ENCODE results near the gene MUC5AC. TPM values are rescaled to one million over a fixed set of nuclear protein-coding genes. Genes with fewer than 3 reads are reported as not detected.

The MUC5AC gene
- total RNA-seq, 1 experiment from 2014 or later: under 0.01 TPM

DNA sequence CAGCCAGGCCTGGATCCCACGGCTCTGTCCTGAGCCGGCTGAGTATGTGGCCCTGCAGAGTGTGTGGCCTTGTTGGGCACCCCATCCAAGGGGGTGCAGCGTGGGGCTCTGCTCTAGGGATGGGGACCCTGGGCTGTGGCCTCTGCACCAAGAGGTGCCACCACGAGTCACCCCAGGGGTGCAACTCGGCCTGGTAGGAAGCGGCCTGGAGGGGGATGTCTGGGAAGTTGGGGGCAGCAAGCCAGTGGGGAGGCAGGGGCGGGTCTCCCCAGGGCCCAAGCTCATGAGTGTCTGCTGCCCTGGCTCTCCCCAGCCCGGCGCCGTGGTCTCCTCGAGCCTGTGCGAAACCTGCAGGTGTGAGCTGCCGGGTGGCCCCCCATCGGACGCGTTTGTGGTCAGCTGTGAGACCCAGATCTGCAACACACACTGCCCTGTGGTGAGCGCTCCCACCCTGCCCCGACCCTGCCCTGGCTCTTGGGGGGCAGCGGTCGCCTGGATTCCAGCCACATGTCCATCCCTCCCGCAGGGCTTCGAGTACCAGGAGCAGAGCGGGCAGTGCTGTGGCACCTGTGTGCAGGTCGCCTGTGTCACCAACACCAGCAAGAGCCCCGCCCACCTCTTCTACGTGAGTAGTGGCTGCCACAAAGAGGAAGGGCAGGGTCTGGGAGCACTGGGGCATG, 40.9 kb downstream of the MUC5AC start:
- H3K27ac Mint-ChIP-seq: no peak overlapping the region
- H3K36me3 Mint-ChIP-seq: no peaks in the 10 kb centered on the region
- no peak for ATAC-seq
- ChIA-PET CTCF (no interaction called here), POLR2A (no interaction called here)
- no peaks in the 10 kb centered on the region for H3K4me1 Mint-ChIP-seq
- peak; percentile 10 for DNase-seq (ENCODE audit: low spot score)
- no peak overlapping the region for H3K4me3 Mint-ChIP-seq
- TF ChIP-seq, protein P1, sequence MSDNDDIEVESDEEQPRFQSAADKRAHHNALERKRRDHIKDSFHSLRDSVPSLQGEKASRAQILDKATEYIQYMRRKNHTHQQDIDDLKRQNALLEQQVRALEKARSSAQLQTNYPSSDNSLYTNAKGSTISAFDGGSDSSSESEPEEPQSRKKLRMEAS (CRISPR knock-in tag; IDR thresholded peaks at IDR 0.05): no peak
- TF ChIP-seq ZNF263 (CRISPR knock-in tag; IDR thresholded peaks at IDR 0.05; ENCODE audit: low read depth) (no peak), EMX1 (CRISPR knock-in tag; IDR thresholded peaks at IDR 0.05) (no peak), ZNF219 (CRISPR knock-in tag; IDR thresholded peaks at IDR 0.05; ENCODE audit: borderline replicate concordance) (no peak), ATF6 (CRISPR knock-in tag; IDR thresholded peaks at IDR 0.05) (no peak), ZNF425 (CRISPR knock-in tag; conservative IDR thresholded peaks at IDR 0.05) (no peak), TEAD4 (CRISPR knock-in tag; IDR thresholded peaks at IDR 0.05) (no peak), ZNF138 (CRISPR knock-in tag; conservative IDR thresholded peaks at IDR 0.05) (no peak), NFYB (CRISPR knock-in tag; conservative IDR thresholded peaks at IDR 0.05; ENCODE audit: low read depth) (no peak), MXD4 (CRISPR knock-in tag; IDR thresholded peaks at IDR 0.05; ENCODE audit: borderline replicate concordance) (no peak), NR1H2 (CRISPR knock-in tag; IDR thresholded peaks at IDR 0.05) (no peak), JUN (CRISPR knock-in tag; IDR thresholded peaks at IDR 0.05) (no peak), SMAD3 (CRISPR knock-in tag; IDR thresholded peaks at IDR 0.05; ENCODE audit: borderline replicate concordance) (no peak), RORB (CRISPR knock-in tag; IDR thresholded peaks at IDR 0.05) (no peak), SOX15 (CRISPR knock-in tag; IDR thresholded peaks at IDR 0.05) (no peak), ZNF416 (CRISPR knock-in tag; IDR thresholded peaks at IDR 0.05) (no peak), TEAD1 (CRISPR knock-in tag; IDR thresholded peaks at IDR 0.05) (no peak)
- TF ChIP-seq, protein P2, sequence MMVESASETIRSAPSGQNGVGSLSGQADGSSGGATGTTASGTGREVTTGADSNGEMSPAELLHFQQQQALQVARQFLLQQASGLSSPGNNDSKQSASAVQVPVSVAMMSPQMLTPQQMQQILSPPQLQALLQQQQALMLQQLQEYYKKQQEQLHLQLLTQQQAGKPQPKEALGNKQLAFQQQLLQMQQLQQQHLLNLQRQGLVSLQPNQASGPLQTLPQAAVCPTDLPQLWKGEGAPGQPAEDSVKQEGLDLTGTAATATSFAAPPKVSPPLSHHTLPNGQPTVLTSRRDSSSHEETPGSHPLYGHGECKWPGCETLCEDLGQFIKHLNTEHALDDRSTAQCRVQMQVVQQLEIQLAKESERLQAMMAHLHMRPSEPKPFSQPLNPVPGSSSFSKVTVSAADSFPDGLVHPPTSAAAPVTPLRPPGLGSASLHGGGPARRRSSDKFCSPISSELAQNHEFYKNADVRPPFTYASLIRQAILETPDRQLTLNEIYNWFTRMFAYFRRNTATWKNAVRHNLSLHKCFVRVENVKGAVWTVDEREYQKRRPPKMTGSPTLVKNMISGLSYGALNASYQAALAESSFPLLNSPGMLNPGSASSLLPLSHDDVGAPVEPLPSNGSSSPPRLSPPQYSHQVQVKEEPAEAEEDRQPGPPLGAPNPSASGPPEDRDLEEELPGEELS (CRISPR knock-in tag; IDR thresholded peaks at IDR 0.05): no peak
- TF ChIP-seq, protein P3, sequence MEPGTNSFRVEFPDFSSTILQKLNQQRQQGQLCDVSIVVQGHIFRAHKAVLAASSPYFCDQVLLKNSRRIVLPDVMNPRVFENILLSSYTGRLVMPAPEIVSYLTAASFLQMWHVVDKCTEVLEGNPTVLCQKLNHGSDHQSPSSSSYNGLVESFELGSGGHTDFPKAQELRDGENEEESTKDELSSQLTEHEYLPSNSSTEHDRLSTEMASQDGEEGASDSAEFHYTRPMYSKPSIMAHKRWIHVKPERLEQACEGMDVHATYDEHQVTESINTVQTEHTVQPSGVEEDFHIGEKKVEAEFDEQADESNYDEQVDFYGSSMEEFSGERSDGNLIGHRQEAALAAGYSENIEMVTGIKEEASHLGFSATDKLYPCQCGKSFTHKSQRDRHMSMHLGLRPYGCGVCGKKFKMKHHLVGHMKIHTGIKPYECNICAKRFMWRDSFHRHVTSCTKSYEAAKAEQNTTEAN (CRISPR knock-in tag; IDR thresholded peaks at IDR 0.05): no peak
- TF ChIP-seq, protein P4, sequence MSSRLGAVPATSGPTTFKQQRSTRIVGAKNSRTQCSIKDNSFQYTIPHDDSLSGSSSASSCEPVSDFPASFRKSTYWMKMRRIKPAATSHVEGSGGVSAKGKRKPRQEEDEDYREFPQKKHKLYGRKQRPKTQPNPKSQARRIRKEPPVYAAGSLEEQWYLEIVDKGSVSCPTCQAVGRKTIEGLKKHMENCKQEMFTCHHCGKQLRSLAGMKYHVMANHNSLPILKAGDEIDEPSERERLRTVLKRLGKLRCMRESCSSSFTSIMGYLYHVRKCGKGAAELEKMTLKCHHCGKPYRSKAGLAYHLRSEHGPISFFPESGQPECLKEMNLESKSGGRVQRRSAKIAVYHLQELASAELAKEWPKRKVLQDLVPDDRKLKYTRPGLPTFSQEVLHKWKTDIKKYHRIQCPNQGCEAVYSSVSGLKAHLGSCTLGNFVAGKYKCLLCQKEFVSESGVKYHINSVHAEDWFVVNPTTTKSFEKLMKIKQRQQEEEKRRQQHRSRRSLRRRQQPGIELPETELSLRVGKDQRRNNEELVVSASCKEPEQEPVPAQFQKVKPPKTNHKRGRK (CRISPR knock-in tag; IDR thresholded peaks at IDR 0.05; ENCODE audit: borderline replicate concordance): no peak
- H3K27me3 Mint-ChIP-seq (ENCODE audit: low read depth): no peaks in the 10 kb centered on the region
- H3K9me3 Mint-ChIP-seq: no peaks in the 10 kb centered on the region
